GM21367 (cell line): ENCODE results near the gene KRTAP10-11.
"Not testable (repeated sequence)": the region's sequence is repeated elsewhere in the genome, so short reads cannot be mapped to it uniquely, and the experiment has no call there.

Source experiments
- ATAC-seq: cut with Tn5 transposase; IDR thresholded peaks from one replicate; pipeline ENCODE4 v1.9.1; 2021; ENCODE audit not compliant: unreplicated experiment

Gene KRTAP10-11

GRCh38 chr21:44661567-44661966, 15.4 kb downstream of the KRTAP10-11 start:
- not testable (repeated sequence) for ATAC-seq

GRCh38 chr21:44664691-44665090, 18.5 kb downstream of the KRTAP10-11 start:
- no peak for ATAC-seq

- ATAC-seq, result no peak
These were observed 20.4 kb downstream of the KRTAP10-11 start, which contains the start of gene KRTAP12-2 for GRCh38 chr21:44666401-44667320. KRTAP12-2 (minus strand) TSS chr21:44666927; CDS start chr21:44666886, 41 bp downstream.

- ATAC-seq, result no peak
These were observed 21.4 kb downstream of the KRTAP10-11 start for GRCh38 chr21:44667612-44668011.

- ATAC-seq, result no peak
These were observed 24.6 kb downstream of the KRTAP10-11 start for GRCh38 chr21:44670642-44671432.

- no peak for ATAC-seq
These were observed 25.7 kb downstream of the KRTAP10-11 start for GRCh38 chr21:44671911-44672310.

GRCh38 chr21:44677881-44678280, 31.7 kb downstream of the KRTAP10-11 start:
- ATAC-seq, result no peak

- no peak for ATAC-seq
These were observed 34.9 kb downstream of the KRTAP10-11 start for GRCh38 chr21:44681152-44681551.

- ATAC-seq, result no peak
These were observed 35.8 kb downstream of the KRTAP10-11 start, which contains the start of gene KRTAP12-1 for GRCh38 chr21:44681861-44682579. KRTAP12-1 (minus strand) TSS chr21:44682163; CDS start chr21:44682123, 40 bp downstream.

- ATAC-seq, result no peak
These were observed 36.5 kb downstream of the KRTAP10-11 start for GRCh38 chr21:44682580-44683151.

- ATAC-seq, result no peak
These were observed 37.9 kb downstream of the KRTAP10-11 start for GRCh38 chr21:44684077-44684476.

- no peak for ATAC-seq
These were observed 38.3 kb downstream of the KRTAP10-11 start for GRCh38 chr21:44684483-44684882.

GRCh38 chr21:44685050-44685449, 38.8 kb downstream of the KRTAP10-11 start:
- ATAC-seq, result not testable (repeated sequence)

GRCh38 chr21:44686000-44686781, 40.0 kb downstream of the KRTAP10-11 start:
- no peak for ATAC-seq

GRCh38 chr21:44686843-44687561, 40.8 kb downstream of the KRTAP10-11 start:
- ATAC-seq, result no peak

GRCh38 chr21:44687671-44688070, 41.5 kb downstream of the KRTAP10-11 start:
- ATAC-seq, result no peak

- ATAC-seq, result not testable (repeated sequence)
These were observed 43.5 kb downstream of the KRTAP10-11 start for GRCh38 chr21:44689740-44690139.

GRCh38 chr21:44691686-44692085, 45.5 kb downstream of the KRTAP10-11 start:
- no peak for ATAC-seq
